ENCODE measurements around the gene TP53RK. TPM values are rescaled to one million over a fixed set of nuclear protein-coding genes. Genes with fewer than 3 reads are reported as not detected.

Gene TP53RK
- total RNA-seq, 1 experiment from 2014 or later = 19.2 TPM

GRCh38 chr20:46673394-46674252 is 15.6 kb downstream of the TP53RK start:
- TF ChIP-seq, protein P1, sequence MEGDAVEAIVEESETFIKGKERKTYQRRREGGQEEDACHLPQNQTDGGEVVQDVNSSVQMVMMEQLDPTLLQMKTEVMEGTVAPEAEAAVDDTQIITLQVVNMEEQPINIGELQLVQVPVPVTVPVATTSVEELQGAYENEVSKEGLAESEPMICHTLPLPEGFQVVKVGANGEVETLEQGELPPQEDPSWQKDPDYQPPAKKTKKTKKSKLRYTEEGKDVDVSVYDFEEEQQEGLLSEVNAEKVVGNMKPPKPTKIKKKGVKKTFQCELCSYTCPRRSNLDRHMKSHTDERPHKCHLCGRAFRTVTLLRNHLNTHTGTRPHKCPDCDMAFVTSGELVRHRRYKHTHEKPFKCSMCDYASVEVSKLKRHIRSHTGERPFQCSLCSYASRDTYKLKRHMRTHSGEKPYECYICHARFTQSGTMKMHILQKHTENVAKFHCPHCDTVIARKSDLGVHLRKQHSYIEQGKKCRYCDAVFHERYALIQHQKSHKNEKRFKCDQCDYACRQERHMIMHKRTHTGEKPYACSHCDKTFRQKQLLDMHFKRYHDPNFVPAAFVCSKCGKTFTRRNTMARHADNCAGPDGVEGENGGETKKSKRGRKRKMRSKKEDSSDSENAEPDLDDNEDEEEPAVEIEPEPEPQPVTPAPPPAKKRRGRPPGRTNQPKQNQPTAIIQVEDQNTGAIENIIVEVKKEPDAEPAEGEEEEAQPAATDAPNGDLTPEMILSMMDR (IDR thresholded peaks at IDR 0.05; ENCODE audit: unreplicated experiment) = no peak
- no peak for DNase-seq
- CTCF ChIA-PET = no interaction called here
- H3K9me3 Mint-ChIP-seq (ENCODE audit: low read depth, unreplicated experiment) = no peaks in the 10 kb centered on the region
- no peak overlapping the region for H3K27ac Mint-ChIP-seq (ENCODE audit: unreplicated experiment)
- peaks cover 17% of the 10 kb centered on the region for H3K27me3 Mint-ChIP-seq (ENCODE audit: unreplicated experiment)
- intact Hi-C loops (cut with micrococcal nuclease; ENCODE audit: unreplicated experiment) = no loop called here
- peaks cover 17% of the 10 kb centered on the region for H3K4me1 Mint-ChIP-seq (ENCODE audit: low read depth, unreplicated experiment)
- no peaks in the 10 kb centered on the region for H3K36me3 Mint-ChIP-seq (ENCODE audit: insufficient read depth, unreplicated experiment)
- no TSS peak for BruUV-seq (replicated peaks)
- no peak overlapping the region for H3K4me3 Mint-ChIP-seq (ENCODE audit: low read depth, unreplicated experiment)

DNA sequence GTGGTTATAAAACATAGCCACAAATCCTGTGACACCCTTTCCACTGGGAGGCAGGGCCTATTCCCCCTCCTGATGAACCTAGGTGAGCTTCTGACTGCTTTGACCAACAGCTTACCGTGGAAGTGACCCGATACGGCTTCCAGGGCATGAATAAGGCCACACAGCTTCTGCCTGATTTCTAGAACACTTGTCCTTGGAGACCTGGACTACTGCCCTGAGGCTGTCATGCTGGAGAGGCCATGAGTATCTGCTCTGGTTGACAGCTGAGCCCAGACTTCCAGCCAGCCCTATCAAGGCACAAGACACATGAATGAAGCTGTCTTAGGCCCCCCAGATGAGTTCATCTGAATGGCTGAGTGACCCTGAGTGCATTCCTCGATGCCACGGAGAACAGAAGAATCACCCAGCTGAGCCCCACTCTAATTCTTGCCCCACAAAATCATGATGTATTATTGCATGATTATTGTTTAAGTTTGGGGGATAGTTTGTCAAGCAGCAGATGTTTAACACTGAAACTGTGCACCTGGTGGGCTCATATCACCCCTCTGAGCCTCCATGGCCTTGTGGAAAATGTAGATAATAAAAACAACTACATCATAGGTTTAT is 16.6 kb downstream of the TP53RK start:
- Mint-ChIP-seq H3K4me1 (ENCODE audit: low read depth, unreplicated experiment) (peaks cover 17% of the 10 kb centered on the region), H3K4me3 (ENCODE audit: low read depth, unreplicated experiment) (no peak overlapping the region), H3K36me3 (ENCODE audit: insufficient read depth, unreplicated experiment) (no peaks in the 10 kb centered on the region), H3K9me3 (ENCODE audit: low read depth, unreplicated experiment) (no peaks in the 10 kb centered on the region), H3K27ac (ENCODE audit: unreplicated experiment) (no peak overlapping the region), H3K27me3 (ENCODE audit: unreplicated experiment) (peaks cover 17% of the 10 kb centered on the region)
- intact Hi-C loops (cut with micrococcal nuclease; ENCODE audit: unreplicated experiment) = no loop called here
- CTCF ChIA-PET = interaction anchor here (1.3 kb wide), 1 partner anchor 108 kb away, joined by 3 read pairs; no protein-coding TSS in a partner anchor
- TF ChIP-seq, protein P1 (IDR thresholded peaks at IDR 0.05; ENCODE audit: unreplicated experiment) = no peak
- BruUV-seq (replicated peaks) = no TSS peak
- DNase-seq = no peak

- H3K36me3 Mint-ChIP-seq (ENCODE audit: insufficient read depth, unreplicated experiment) = no peaks in the 10 kb centered on the region
- H3K27me3 Mint-ChIP-seq (ENCODE audit: unreplicated experiment) = peaks cover 17% of the 10 kb centered on the region
- peaks cover 17% of the 10 kb centered on the region for H3K4me1 Mint-ChIP-seq (ENCODE audit: low read depth, unreplicated experiment)
- no peak for DNase-seq
- BruUV-seq (replicated peaks) = no TSS peak
- H3K4me3 Mint-ChIP-seq (ENCODE audit: low read depth, unreplicated experiment) = no peak overlapping the region
- intact Hi-C loops (cut with micrococcal nuclease; ENCODE audit: unreplicated experiment) = no loop called here
- H3K9me3 Mint-ChIP-seq (ENCODE audit: low read depth, unreplicated experiment) = no peaks in the 10 kb centered on the region
- no peak overlapping the region for H3K27ac Mint-ChIP-seq (ENCODE audit: unreplicated experiment)
- CTCF ChIA-PET = interaction anchor here (0.6 to 1.3 kb wide), 4 partner anchors 76 to 689 kb away, joined by 3 to 4 read pairs (median 3); no protein-coding TSS in a partner anchor
- TF ChIP-seq, protein P1 (IDR thresholded peaks at IDR 0.05; ENCODE audit: unreplicated experiment) = no peak
These were observed 17.2 kb downstream of the TP53RK start for GRCh38 chr20:46671866-46672542.

Data from Calu3 (cell line).